Activated gamma-delta T cell (primary cell): ENCODE measurements around the gene AAMDC.
"Not testable (repeated sequence)": the region's sequence is repeated elsewhere in the genome, so short reads cannot be mapped to it uniquely, and the experiment has no call there.

Source experiments
- DNase-seq: peaks from one replicate; lab custom pipeline; 2025; lab: John Stamatoyannopoulos, UW

The AAMDC gene

DNA sequence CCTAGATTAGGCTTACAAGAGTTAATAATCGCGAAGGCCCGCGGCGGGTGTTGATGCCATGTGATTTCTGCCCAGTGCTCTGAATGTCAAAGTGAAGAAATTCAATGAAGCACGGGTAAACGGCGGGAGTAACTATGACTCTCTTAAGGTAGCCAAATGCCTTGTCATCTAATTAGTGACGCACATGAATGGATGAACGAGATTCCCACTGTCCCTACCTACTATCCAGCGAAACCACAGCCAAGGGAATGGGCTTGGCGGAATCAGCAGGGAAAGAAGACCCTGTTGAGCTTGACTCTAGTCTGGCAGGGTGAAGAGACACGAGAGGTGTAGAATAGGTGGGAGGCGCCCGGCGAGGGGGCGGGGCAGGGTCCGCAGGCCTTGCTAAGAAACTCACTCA lies 65.5 kb downstream of the AAMDC start:
- DNase-seq: no peak

DNA sequence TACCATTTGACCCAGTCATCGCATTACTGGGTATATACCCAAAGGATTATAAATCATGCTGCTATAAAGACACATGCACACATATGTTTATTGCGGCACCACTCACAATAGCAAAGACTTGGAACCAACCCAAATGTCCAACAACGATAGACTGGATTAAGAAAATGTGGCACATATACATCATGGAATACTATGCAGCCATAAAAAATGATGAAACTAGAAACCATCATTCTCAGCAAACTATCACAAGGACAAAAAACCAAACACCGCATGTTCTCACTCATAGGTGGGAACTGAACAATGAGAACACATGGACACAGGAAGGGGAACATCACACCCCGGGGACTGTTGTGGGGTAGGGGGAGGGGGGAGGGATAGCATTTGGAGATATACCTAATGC lies 68.1 kb downstream of the AAMDC start:
- DNase-seq: not testable (repeated sequence)

DNA sequence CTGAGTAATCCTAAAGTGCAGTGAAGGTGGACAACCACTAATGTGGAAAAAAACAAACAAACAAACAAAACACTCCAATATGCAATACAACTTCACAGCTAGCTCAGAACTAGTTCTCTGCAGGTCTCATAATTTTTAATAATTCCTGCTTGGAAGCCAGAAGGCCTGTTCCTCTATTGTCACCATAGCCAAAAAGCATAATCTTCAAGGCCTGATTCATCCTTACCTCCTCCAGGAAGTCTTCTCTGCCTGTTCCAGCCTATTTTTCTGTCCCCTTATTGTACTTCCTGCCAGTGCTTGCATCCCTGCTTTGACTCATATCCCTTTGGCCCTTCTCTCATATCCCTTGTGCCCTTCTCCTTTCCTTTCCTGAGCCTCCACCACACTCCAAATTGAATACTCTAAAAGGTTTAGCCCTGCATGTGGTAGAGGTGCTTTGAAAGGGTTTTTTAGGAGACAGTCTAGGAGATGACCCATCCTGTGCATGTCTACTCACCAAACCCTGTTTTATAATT lies 69.2 kb downstream of the AAMDC start:
- DNase-seq: not testable (repeated sequence)

DNA sequence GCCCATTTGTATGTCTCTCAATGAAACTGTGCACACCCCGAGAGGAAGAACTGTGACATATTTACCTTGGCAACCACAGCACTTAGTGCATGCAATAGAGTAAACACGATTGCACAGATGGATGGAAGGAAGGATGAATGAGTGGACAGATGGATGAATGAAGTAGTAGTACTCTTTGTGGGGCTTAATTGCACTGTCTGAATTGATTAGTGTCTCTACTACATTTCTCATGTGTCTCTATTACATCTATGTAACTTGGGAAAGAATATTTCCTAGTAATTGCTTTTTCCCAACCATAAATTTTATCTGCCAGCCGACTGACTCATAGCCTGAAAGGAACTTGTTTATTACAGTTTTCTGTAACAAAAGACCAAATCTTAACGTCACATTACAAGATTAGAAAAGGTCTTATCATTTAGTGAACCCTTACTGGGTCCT lies 69.7 kb downstream of the AAMDC start:
- DNase-seq: not testable (repeated sequence)

DNA sequence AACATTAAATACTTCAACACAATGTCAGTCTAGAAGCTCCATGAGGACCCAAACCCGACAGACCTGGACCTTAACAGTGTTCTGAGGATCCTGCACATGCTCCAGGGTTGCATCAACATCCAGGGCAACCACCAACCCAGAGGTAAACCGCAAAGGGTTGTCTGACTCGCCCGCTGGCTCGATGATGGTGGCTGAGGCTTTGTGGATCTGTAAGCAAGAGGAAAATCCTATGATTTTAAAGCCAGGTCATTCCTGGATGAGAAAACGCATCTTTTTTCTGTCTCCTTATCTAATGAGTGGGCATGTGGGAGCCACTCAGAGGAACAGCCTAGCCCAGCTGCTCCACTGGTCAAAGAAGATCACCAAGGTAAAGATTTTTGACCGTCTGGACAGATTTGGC lies 70.3 kb downstream of the AAMDC start:
- DNase-seq: not testable (repeated sequence)

DNA sequence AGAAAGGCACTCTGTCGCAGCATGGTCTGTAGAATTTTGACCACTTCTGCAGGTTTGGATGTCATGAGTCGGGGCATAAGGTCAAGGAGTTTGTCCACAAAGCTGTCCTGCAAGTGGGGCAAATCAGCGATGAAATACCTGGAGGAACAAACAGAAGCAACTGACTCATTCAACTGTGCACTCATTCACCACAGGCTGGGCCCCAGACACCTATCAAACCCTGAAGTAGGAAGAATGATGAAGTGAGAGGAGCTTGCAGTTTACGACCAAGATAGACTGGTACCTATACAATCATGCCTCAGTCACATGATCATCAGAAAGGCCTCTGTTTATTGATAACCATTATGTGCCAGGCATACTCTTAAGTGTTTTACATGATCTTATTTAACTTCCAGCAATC lies 70.8 kb downstream of the AAMDC start:
- not testable (repeated sequence) for DNase-seq

DNA sequence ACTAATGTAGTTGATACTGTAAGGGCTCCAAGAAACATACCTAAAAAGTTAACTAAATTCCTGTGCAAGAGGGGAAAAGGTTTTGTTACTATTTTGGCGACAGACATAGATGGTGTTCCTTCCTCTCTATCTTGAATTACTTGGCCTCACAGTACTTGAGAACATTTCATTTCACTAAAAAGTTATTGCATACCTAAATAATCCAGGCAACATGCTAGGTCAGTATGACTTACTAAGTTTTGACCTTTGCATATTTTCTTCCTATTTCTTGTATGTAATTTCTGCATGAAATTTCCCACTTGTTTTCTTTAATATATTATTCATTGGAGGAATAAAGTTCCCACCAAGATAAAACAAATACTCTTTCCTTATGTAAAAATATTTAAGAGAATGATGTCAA lies 74.0 kb downstream of the AAMDC start:
- DNase-seq: not testable (repeated sequence)

DNA sequence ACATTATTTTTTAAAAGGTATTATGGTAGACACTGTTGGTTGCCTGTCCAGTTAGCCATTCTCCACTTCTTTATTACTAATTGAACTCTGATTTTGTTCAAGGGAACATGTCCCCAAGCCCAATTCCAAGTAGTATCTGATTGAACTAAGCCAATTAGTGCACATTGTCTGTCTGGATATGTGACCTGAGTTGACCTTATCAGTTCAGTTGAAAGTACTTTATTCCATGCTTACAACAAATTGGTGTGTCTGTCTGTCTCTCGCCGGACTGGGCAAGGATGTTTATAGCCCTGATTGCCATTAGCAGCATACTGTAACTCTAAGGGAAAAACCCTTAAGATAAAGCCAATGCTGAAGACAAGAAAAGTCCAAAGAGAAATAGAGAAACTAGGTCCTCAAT lies 87.9 kb downstream of the AAMDC start:
- no peak for DNase-seq

DNA sequence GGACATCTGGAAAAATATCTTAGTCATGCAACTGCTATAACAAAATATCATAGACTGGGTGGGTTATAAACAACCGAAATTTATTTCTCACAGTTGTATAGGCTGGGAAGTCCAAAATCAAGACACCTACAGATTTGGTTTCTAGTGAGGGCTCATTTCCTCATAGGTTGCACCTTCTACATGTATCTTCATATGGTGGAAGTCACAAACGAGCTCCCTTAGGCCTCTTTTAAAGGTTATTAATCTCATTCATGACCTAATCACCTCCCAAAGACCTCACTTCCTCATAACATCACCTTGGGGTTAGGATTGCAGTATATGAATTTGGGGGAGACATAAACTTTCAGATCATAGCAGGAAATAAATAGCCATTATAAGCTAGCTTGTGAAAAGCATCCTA lies 88.3 kb downstream of the AAMDC start:
- DNase-seq: no peak

DNA sequence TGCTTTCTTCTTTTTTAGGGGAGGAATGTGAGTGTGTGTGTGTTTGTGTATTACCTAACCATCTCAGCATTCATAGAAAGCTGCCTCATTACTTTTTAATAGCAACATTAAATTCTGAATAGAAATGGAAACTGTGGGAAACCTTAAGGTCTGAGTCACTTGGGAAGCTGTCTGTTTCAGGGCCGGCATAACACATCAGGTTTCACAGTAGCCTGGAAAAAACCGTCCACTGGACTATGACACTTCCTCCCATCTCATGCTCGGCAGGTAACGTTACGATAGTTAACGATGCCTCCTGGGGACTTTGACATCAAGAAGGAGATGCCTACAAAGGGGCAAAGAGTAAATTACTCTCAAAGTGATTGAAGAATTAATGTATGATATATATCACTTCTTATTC lies 89.9 kb downstream of the AAMDC start:
- not testable (repeated sequence) for DNase-seq

DNA sequence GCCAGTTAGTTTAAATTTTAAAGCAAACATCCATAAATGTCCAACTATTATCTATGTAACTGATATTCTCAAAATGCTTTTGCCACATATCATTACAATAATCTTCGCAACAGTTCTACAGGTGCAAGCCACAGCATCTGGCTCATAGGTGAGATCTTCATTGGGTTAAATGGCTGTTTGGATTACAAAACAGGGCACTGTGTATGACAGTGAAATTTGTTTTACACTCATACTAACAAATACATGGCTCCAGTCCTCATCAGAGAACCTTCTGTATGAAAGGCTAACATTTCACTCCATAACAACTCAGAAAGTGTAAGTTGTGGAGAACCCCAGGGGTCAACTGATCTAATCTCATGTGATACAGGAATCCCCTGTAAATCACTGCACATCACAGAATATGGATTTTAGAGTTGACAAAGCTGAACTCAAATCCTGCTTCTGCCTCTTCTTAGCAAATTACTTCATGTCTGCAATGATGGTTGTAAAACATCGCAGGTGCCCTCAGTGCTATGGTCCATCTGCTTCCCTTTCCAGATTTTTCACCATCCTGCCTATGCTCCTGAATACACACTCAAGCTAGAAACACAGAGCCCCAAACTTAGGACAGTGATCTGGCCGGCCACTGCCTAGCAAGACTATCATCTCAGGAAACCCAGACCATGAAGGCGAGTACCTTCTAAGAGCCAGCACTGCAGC lies 92.8 kb downstream of the AAMDC start:
- DNase-seq: not testable (repeated sequence)

DNA sequence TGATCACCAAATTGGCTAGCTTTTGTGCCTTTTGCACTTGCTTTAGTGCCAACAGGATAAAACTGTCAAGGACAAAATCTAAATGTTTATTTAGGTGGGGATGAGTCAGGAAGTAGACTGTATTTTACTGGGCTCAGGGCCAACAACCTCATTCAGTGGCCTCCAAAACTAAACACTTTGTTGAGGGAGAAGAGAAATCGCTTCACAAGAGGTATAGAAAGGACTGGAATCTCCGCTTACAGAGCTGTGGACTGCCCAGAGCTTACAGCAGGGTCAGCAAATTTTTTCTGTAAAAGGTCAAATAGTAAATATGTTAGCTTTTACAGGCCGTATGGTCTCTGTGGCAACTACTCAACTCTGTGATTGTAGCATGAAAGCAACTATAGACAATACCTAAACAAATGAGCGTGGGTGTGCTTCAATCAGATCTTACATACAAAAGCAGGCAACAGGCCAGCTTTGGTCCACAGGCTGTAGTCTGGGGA lies 93.4 kb downstream of the AAMDC start:
- not testable (repeated sequence) for DNase-seq

DNA sequence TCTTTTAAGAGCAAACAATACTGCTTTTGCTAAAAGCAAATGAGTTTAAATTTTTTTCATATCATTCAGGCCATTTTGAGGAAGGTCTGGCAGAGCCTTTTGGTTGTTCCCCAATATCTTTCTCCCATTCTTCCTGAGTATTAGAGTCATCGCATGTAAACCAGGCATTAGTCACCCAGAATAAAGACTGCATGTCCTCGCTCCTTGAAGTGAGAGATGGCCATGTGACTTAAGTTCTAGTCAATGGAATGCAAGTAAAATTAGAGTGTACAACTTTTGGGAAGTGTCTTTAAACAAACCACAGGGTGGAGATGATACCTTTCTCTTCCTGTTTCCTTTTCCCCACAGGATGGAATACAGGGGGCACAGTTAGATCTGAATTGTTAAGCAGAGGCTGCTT lies 96.8 kb downstream of the AAMDC start:
- not testable (repeated sequence) for DNase-seq
